Measurements from ENCODE around the gene RNU6-7. TPM values are rescaled to one million over a fixed set of nuclear protein-coding genes. Genes with fewer than 3 reads are reported as not detected.
A peak's percentile ranks its signal among the peaks of the same experiment; 100 is the strongest.

RNU6-7 gene
- polyA plus RNA-seq (ENCODE audit: insufficient read length) = not detected

DNA sequence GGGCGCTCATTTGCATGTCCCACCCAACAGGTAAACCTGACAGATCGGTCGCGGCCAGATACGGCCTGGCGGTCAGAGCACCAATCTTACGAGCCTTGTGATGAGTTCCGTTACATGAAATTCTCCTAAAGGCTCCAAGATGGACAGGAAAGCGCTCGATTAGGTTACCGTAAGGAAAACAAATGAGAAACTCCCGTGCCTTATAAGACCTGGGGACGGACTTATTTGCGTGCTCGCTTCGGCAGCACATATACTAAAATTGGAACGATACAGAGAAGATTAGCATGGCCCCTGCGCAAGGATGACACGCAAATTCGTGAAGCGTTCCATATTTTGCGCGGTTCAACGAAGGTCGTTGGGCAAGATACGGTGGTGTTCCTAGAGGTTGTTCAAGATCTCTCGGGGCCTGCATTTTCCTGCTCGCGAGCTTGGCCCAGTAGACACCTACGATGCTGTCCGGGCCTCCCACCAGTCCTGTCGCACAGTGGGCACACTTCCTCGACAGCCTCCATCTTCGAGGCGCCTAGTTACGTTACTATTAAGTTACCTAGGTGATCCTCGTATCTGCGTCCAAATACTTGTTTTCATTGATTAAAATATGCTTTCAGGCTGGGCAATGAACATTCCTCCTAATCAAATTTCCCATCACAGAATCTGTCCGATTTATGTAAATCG is at the start of gene RNU6-7:
Gene RNU6-7, plus strand, starts transcription at position 230 of the 675 bp plus-strand sequence.
- DNase-seq = peak; percentile 55

DNA sequence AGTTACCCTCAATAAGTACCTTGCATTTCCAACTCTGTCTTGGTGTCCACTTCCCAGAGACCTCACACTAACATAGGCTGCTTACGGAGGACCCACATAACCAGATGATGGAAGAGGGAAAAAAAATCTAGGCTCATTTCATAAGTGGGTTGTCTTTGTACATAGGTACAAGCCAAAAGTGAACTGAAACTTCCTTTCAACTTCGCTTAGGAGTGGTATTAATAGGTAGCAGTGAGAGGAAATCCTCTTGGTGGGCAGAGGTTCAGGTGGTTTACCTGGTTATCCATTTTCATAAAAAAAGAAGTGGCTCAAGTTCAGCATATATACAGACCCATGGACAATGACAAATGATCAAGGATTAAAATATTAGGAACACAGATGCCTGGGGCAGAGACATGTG is 35.8 kb upstream of the RNU6-7 start:
- no peak for DNase-seq

DNA sequence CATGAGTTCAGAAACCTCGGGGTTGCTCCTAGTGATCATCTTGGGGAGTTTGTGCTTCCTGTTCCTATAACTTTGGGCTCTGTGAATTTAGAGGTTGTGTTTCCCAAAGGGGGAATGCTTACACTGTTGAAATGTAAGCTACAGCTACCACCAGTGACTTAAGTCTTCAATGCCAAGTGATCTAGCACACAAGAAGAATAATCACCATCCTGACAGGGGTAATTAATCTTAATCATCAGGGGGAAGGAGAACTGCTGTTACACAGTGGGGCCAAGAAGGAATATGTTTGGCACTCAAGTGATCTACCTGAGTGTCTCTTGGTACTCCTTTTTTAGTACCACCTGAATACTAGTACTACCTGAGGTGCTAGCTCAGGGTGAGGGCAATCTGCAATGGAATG is 34.9 kb upstream of the RNU6-7 start:
- DNase-seq = no peak

DNA sequence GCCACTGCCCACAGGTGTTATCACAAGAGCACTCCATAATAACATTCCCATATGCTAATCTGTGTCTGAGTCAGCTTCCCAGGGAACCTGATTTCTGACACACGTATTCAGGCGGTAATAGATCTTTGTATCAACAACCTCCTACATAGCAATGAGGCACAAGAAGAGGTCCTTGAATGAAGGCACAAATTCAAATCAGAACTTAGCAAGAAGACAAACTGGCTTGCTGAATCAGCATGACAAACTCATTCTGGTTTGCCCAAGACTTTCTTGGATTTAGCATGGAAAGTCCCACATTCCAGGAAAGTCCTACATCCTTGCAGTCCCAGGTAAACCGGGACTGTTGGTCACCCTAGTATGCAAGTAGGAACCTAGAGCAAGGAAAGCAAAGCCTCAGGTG is 33.9 kb upstream of the RNU6-7 start:
- DNase-seq = no peak

DNA sequence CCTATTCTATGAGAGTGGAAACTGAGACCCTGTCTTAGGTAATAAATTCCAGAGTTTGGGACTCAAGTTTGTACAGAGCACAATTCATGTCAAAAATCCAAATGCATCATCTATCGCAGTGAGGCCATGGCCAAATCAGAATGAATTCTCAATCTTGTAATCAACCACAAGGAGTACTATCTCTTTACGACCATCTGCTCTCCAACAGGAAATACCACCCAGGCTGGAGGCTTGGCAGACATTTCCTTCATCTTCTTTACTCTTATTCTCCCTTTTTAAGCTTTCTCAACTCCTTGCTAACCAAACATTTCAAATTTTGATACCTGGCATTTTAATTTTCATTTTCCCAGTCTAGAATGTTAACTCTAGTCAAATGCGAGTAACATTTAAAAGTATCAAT is 32.7 kb upstream of the RNU6-7 start:
- DNase-seq = no peak

DNA sequence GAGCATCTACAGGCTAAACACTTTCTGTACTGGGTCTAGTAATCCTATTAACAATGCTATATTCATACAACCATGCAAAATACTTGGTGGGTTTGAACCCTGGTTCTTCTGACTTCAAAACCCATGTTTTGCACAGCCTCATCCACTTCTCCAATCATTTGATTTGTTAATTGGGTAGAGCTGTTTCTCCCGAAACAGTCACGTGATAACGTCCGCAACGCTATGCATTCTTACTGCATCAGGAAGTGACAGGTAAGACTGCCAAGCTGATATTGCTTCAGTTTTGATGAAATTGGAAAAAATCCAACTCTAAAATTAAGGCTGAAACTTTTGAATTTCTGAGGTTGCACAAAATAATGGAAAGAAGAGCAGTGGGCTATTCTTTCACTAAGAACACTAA is 30.4 kb upstream of the RNU6-7 start:
- DNase-seq = no peak

DNA sequence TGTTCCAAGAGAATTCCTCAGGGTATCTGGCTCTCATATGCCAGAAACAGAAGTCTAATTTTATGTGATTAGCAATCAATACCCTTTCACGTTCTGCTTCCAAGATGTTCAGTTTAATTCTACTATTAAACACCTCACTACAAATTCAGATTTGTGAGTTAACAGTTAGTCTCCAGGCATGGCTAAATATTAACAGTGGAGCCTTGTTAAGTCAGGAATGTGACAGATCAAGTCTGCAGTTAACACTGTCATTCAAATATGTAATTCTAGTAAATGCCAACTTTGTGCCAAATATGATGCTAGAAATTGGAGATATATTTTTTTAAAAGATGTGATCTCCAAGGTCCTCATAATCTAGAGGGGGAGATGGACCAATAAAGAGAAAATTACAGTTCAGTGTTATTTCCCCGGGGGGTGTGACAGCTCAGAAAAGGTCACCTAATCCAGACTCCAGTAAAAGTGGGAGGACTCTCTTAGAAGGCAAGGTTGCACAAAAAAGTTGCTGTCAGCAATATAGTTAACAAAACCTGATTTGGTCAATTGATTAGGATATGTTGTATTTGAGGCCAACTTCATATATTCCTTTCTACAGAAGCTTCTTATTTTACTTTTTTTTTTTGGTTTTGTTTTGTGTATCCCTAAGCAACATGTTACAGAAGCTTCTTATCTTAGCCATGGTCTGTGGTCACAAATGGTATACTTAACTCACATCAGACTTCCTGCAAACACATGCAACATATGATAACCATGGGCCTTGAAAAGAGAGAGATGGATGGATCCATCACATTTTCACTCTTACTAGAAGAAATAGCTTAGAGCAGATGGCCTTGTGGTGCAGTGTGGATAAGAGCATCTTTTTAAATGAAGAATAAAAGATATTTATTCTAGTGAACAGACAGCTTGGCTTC is 18.4 kb upstream of the RNU6-7 start:
- no peak for DNase-seq

DNA sequence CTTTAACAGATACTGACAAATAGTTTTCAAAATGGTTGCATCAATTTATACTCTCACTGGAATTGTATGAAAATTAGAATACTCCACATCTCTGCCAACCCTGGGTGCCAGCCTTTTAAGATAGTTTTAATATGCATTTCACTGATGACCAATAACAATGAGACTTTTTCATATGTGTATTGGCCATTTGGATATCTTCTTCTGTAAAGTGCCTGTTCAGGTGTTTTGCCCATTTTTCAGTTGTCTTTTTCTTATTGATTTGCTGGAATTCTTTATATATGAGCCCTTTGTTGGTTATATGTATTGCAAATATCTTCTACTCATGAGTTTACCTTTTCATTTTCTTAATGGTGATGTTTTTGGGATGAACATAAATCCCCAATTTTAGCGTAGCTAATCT is 16.7 kb upstream of the RNU6-7 start:
- no peak for DNase-seq

DNA sequence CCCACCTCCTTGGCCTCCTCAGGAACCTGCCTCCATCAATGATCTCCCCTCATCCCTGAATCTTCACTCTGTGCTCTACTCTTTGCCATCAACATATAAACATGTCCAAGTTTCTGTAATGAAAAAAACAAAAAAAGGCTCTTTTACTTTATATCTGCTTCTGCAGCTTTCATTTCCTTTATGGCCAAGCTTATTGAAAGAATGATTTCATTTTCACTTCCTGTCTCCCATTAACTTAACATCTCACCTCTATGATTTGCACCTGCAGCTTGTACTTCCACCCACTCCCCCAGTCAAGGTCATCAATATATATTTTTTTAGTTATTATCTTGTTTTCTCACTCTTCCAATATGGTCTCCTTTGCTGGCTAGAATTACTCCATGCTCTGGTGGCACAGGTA is 15.6 kb upstream of the RNU6-7 start:
- DNase-seq = no peak

DNA sequence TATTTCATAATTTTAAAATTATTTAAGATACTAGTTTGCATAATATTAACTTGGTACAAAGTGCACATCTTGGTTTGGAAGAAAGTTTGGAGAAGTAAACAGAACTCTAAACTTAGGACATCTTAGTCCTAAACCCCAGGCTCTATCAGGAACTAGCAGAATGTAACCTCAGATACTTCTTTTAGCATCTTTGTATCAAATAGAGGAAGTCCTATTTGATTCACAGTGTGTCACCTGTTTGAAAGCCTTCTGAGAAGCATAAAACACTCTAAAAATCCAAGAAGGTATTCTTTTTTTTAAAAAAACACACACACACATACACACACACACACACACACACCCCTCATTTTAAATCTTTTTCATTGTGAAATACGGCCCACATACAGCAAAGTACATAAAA is 12.0 kb upstream of the RNU6-7 start:
- no peak for DNase-seq

DNA sequence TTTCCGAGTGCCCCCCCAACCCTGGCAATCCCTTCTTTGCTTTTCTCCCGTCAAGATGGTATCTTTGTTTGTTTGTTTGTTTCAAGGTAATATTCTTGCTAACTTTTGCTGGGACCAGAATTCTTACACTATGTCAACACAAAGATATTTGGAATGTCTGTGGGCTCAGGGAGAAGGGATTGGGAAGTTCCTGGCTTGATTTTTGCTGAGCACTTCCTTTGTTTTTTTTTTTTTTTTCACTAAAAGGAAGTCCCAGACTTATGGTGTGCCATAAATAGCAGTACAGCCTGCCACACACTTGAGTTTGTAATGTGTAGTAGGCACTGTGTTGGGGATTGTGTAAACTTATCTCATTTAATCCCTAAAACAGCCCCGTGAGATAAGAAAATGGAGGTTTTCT is 11.2 kb upstream of the RNU6-7 start:
- DNase-seq = no peak

DNA sequence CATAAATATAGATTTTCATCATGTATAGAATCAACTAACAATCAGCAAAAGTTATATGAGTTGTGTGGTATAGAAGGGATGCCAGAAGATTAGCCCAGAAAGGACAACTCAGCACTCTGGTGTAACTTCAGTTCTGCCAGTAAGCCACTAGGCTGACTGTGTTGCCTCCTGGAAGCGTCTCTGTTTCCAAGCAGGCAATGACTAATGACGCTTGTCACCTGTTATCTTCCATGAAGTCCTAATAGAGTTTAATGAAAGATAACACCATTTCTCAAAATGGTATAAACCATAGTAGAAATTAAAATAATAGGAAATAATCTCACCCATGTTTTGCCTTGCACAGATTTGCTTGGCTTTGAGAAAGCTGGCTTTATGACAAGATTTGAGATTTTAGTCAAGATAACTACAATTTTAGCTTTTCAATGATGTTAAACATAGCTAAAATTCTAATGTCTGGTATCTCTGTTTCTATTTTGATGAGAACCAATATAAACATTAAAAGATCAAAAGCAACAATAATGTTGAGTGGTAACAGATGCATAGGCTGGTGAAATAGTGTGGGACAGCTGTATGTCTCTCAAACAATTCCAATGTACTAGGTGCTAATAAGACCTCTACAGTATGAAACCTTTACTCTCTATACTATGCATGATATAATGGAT is 9.0 kb upstream of the RNU6-7 start:
- no peak for DNase-seq

DNA sequence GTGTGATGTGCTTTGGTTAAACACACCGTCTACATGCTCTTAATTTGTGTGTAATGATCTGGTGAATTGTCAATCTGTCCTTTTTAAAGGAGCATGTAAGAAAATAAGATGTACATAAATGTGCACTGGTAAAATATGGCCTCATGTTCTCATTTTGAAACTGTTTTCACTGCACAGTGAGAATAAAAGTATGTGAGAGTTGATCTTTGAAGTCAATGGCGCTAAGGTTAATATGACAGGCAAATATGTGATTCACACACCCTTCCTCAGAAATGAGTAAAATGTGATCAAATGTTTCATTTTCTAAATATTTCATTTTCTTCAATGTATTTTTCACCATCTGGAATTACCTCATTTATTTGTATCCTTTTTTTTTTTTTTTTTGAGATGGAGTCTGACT is 8.3 kb upstream of the RNU6-7 start:
- DNase-seq = no peak

DNA sequence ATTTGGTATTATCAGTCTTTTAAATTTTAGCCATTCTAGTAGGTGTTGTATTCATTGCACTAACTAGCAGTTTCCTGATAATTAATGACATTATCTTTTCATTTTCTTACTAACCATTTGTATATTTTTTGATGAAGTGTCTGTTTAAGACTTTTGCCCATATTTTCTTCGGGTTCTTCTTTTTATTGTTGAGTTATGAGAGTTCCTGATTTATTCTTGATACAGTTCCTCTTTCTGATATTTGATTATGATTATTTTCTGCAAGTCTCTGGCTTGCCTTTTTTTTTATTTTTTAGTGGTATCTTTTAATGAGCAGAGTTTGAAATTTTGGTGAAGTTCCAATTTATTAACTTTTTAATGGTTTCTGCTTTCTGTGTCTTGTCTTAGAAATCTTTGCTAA is 6.2 kb upstream of the RNU6-7 start:
- no peak for DNase-seq

DNA sequence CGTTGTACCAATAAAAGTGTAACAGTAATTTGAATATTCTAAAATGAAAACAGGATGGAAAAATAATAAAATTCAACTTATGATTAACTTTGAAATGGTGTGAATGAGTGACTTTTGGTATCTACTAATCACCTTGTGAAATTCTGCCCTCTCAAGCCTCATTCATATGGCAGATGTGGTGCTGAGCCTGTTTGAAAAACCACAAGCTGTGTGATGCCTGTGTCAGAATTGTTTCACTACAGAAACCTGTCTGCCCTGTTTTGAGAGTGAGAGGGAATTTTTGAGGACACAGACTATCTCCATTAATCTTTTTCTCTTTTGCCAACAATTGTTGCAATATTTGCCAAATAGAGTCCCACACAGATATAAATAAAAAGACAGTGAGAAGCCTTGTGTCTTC is 3.9 kb upstream of the RNU6-7 start:
- DNase-seq = no peak

DNA sequence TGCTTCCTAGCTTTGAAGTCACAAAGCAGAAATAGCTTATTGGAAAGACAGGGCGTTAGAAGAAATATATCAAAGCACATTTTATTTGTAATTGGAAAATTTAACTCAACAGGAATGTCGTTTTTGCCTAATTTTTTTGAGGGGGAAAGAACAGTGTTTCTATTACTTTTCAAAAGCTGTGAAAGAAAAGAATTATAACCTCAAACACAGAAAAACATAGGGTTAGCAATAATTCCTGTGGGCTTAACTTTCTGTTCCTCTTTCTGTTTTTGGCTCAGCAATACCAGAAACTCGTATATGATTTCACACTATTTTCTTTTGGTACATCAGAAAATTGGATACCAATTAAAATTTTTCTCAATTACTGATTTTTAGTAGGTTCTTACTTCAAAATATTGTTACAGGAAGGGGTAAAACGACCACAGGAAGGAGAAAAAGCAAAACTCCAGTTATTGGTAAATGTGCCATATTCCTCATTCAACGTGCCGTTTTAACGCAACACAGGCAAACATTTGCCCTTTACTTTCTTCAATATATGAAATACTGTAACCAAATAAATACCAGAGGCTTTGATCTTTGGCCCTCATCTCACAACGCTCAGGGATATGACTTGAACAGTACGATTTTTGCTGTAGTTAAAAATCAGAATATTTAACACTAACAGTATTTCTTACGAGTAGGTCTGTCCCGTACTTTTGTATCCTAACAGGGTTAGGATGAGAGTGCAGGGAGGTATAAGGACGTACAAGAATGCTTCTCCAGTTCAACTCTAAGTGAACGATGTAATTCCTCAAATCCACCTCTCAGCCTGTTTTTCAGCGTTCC is 1.3 kb upstream of the RNU6-7 start:
- DNase-seq = no peak

DNA sequence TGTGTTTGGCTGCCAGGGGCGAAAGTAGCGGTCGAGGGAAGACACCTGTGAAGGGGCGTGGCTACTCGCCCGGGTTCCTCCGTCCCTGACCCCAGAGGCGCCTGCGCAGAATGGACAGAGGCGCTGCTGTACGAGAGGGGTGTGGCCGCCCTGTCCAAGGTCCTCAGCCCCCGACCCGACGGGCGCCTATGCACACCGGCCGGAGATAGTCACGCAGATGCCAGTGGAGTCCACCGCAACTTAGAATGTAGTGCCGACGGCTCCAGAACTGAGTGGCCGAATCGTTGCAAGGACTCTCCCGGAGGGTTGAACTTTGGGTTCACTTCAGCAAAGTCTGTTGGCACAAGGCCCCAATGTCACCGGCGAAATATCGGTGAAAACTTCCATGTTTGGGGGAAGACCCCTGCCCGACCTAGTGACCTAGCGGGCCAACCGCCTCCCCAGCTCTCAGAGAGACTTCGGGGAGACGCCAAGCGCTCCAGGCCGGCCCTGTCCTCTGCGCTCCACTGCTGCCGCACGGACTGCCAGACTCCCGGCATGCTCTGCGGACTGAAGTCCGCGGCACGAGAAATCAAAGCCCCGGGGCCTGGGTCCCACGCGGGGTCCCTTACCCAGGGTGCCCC is 541 bp upstream of the RNU6-7 start:
- DNase-seq = peak; percentile 84

DNA sequence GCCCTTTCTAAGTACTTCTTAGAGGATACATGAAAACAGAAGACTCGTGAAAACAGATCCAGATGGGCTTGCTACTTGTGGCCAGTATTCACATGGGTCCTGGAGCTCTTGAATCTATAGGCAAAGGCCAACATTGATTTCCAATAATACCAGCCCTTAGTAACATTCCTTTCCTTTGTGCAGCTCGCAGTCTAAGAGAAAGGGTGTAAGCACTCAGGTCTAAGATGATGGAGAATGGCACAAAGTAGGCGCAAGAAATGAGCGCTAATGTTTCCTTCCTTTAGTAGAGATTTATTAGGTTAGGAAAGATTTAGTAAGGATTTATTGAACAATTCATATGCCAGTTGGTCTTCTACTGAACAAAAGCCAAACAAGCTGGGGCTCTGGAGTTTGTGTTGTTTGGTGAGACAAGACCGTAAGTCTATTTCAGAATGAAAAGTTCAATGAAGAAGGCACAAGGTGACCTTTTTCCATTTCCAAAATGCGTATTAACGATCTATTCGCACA is 699 bp downstream of the RNU6-7 start:
- peak; percentile 18 for DNase-seq

DNA sequence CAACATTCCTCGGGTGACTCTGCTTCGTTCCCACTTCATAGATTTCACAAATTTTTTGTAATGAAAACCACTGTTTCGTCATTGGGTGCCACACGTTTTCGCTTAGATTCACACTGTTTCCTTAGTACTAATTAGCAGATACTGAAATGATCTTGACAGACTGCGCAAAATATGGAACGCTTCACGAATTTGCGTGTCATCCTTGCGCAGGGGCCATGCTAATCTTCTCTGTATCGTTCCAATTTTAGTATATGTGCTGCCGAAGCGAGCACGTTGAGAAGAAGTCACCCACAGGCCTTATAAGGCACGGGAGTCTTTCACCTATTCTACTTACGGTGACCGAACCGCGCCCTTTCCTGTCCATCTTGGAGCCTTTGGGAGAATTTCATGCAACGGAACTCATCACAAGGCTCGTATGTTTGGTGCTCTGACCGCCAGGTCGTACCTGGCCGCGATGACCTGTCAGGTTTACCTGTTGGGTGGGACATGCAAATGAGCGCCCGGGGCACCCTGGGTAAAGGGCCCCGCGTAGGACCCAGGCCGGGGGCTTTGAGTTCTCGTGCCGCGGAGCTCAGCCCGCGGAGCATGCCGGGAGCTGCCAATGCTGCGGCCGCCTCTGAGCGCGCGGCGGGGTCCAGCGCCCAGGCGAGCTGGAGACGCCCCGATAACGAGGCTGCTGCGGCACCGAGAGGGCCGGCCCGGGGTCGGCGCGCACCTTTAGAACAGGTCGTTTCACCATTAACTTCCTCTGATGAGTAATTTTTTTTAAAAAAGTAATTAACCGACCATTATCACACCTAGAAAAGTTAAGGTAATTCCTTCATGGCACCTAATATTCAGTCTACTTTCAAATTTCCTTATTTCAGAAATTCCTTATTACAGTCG is 1.4 kb downstream of the RNU6-7 start, which contains the start of gene RNU6-8:
Gene RNU6-8, minus strand, starts transcription at position 272 of the 885 bp plus-strand sequence.
- peak; percentile 90 for DNase-seq

DNA sequence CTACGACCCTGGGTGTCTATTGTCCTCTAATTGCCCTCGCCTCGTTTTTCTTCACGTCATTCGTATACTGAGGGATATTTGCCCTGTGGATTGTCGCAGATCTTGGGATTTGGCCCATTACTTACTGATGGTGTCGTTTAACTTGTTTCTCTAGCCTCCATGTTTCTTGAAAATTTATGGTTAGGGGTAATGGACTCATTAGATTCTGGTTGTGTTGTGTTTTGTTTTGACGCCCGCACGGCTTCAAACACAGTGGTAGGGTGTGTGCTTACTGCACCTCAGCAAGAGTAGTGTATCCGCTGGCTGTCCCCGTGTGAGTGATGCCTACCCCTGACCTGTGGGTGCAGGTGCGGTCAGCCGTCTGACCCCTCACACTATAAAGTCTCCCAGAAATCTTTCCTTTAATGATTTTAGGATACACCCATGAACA is 2.1 kb downstream of the RNU6-7 start:
- DNase-seq = no peak

DNA sequence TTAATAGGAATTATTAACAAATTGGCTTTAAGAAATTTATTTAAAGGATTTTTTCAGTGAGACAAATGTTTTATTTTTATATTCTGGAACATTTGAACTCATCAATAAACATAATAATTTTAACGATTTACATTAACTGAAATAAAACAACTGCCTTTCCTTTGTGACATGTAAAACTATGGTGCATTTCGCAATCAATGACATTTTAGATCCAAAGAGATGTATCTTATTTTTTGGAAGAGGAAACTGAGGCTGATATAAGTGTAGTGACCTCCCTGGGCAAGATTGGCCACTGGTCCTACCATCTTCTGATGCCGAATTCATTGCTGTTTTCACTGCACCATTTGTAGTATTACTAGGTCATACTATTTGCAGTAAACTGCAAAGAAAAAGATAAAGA is 3.7 kb downstream of the RNU6-7 start:
- DNase-seq = no peak
